ENCODE measurements around the gene USP44. TPM values are rescaled to one million over a fixed set of nuclear protein-coding genes. Genes with fewer than 3 reads are reported as not detected.

The USP44 gene
- total and polyA plus RNA-seq, 7 donors = 0.11 to 0.34 (median 0.17) TPM

DNA sequence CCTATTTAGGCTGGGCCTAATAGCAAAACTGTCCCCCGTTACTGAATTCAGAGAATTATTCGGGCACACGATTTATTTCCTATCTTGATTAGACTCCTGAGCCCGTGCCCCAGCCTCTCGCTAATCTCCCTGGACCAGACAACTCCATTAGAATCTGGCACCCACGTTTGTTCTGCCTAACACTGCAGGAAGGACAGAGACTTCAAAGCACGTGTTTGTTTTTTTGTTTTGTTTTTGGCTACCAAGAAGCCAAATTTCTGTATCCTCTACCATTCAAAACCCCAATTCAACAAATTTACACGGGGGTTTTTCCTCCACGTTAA is 4.8 kb downstream of the USP44 start:
- Histone ChIP-seq H3K4me1 (no peaks in the 10 kb centered on the region), H3K4me3 (no peak overlapping the region), H3K27me3 (ENCODE audit: insufficient read depth in 3 of 3, low read length in 2 of 3) (peaks cover 0 to 31% (median 18%) of the 10 kb centered on the region in 3 donors), H3K9me3 (peaks cover 8% of the 10 kb centered on the region), H3K27ac (no peak overlapping the region), H3K36me3 (ENCODE audit: insufficient read depth in 1 of 2, low read depth in 1 of 2) (no peaks in the 10 kb centered on the region)
- ATAC-seq (no peak), DNase-seq (no peak)
- intact Hi-C loops (cut with DNase I) = no loop called here
- WGBS, 3 donors = 63 to 71% (median 66%) methylated on average over 9 of the region's 9 CpGs
- TF ChIP-seq, protein P1, sequence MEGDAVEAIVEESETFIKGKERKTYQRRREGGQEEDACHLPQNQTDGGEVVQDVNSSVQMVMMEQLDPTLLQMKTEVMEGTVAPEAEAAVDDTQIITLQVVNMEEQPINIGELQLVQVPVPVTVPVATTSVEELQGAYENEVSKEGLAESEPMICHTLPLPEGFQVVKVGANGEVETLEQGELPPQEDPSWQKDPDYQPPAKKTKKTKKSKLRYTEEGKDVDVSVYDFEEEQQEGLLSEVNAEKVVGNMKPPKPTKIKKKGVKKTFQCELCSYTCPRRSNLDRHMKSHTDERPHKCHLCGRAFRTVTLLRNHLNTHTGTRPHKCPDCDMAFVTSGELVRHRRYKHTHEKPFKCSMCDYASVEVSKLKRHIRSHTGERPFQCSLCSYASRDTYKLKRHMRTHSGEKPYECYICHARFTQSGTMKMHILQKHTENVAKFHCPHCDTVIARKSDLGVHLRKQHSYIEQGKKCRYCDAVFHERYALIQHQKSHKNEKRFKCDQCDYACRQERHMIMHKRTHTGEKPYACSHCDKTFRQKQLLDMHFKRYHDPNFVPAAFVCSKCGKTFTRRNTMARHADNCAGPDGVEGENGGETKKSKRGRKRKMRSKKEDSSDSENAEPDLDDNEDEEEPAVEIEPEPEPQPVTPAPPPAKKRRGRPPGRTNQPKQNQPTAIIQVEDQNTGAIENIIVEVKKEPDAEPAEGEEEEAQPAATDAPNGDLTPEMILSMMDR (IDR thresholded peaks at IDR 0.05) = no peak

DNA sequence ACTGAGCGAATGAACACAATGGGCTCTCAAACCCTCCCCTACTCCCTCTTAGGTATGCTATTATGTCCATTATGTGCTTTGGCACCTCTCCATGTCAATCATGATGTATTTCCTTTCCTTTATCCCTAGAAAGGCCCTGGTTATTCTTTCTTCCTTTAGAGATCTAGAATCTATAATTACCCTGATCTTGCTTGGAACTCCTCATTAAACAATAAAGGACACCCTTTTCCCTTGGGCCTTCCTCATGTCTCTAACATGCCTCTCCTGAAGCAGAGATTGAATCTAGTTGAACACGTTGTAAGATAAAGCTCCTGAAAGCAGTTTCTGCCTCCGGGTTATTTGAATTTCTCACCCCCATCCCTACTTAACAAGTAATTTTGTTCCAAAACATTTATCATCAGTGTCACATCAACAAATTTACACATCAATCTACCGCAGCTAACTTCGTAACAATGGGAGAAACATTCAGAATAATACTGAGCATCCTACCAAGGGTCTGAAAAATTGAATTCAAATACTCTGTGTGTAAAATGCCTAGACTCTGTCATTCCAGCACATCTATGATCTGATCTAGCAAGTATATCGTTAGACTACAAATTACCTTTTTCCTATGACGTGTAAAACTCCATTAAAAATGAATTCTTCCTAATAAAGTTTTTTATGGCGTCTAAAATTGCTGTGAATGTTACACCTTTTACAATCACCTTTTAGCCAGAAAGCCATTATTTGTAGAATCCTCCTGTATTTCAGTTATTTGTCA is 5.4 kb downstream of the USP44 start:
- Histone ChIP-seq H3K27ac (no peak overlapping the region), H3K4me3 (no peak overlapping the region), H3K9me3 (peaks cover 8% of the 10 kb centered on the region), H3K4me1 (no peaks in the 10 kb centered on the region), H3K27me3 (ENCODE audit: insufficient read depth in 3 of 3, low read length in 2 of 3) (peaks cover 0 to 31% (median 18%) of the 10 kb centered on the region in 3 donors), H3K36me3 (ENCODE audit: insufficient read depth in 1 of 2, low read depth in 1 of 2) (no peaks in the 10 kb centered on the region)
- ATAC-seq (no peak), DNase-seq (no peak)
- TF ChIP-seq, protein P1 (IDR thresholded peaks at IDR 0.05) = no peak
- whole genome bisulfite sequencing, 3 donors = 87 to 89% (median 87%) methylated on average over 8 of the region's 8 CpGs
- intact Hi-C loops (cut with DNase I) = no loop called here

DNA sequence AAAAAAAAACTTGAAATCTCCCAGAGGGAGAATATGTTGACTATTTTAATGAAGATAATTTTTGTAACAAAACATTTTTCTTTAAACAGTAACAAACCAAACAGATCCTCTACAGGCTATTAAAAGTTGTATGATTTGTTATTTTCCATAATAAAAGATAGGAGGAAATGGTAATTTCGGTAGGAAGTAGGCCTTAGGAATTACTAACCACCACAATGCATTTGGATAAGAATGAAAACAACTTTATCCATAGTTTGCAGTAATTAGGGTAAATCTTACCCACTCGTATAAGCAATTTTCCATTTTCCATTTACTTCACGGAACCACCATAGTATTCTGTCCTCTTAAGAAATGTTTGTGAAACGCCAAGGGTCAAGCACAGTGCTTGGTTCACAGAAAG is 6.0 kb downstream of the USP44 start:
- peaks cover 0 to 31% (median 18%) of the 10 kb centered on the region in 3 donors for H3K27me3 ChIP-seq (ENCODE audit: insufficient read depth in 3 of 3, low read length in 2 of 3)
- no peaks in the 10 kb centered on the region for H3K36me3 ChIP-seq (ENCODE audit: insufficient read depth in 1 of 2, low read depth in 1 of 2)
- intact Hi-C loops (cut with DNase I) = no loop called here
- H3K4me3 ChIP-seq = no peak overlapping the region
- DNase-seq = no peak
- WGBS, 3 donors = 88 to 90% (median 90%) methylated on average over 4 of the region's 4 CpGs
- TF ChIP-seq, protein P1 (IDR thresholded peaks at IDR 0.05) = no peak
- ATAC-seq = no peak
- H3K4me1 ChIP-seq = no peaks in the 10 kb centered on the region
- H3K9me3 ChIP-seq = peaks cover 8% of the 10 kb centered on the region
- no peak overlapping the region for H3K27ac ChIP-seq

DNA sequence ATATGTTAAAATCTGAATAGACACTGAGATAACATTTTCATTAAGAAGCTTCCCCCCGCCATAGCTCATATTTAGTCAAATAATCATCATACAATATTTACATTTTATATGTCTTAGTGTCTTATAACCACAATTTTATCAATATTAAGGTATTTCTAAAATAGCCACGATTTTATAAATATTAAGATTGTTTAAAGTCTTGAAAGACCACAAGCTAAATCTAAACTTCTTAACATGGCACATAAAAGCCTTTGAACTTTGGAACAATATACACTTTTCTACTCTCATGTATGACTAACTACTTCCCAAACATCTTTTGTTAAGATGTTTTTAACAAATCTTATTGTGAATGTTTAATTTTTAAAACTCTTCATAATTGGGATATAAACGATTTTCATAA is 6.5 kb downstream of the USP44 start:
- Histone ChIP-seq H3K4me3 (no peak overlapping the region), H3K27ac (no peak overlapping the region), H3K27me3 (ENCODE audit: insufficient read depth in 3 of 3, low read length in 2 of 3) (peaks cover 0 to 28% (median 18%) of the 10 kb centered on the region in 3 donors), H3K9me3 (peaks cover 7% of the 10 kb centered on the region), H3K4me1 (no peaks in the 10 kb centered on the region), H3K36me3 (ENCODE audit: insufficient read depth in 1 of 2, low read depth in 1 of 2) (no peaks in the 10 kb centered on the region)
- 60 to 66% (median 62%) methylated on average over 3 of the region's 3 CpGs for WGBS, 3 donors
- DNase-seq (no peak), ATAC-seq (no peak)
- intact Hi-C loops (cut with DNase I) = no loop called here
- TF ChIP-seq, protein P1 (IDR thresholded peaks at IDR 0.05) = no peak

DNA sequence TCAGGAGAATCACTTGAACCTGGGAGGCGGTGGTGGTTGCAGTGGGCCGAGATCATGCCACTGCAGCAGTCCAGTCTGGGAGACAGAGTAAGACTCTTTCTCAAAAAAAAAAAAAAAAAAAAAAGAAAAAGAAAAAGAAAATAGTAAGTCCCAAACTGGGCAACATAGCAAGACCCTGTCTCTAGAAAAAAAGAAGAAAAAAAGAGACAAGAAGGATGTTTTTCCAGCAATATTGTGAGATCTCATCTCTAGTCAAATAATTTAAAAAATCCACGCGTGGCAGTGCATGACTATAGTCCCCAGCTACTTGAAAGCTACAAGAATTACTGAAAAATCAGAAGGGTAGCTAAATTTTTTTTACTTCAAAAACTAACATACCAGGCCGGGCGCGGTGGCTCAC is 8.0 kb downstream of the USP44 start:
- ATAC-seq = no peak
- TF ChIP-seq, protein P1 (IDR thresholded peaks at IDR 0.05) = no peak
- intact Hi-C loops (cut with DNase I) = no loop called here
- Histone ChIP-seq H3K9me3 (no peaks in the 10 kb centered on the region), H3K36me3 (ENCODE audit: insufficient read depth in 1 of 2, low read depth in 1 of 2) (no peaks in the 10 kb centered on the region), H3K4me3 (no peak overlapping the region), H3K4me1 (no peaks in the 10 kb centered on the region), H3K27me3 (ENCODE audit: insufficient read depth in 3 of 3, low read length in 2 of 3) (peaks cover 0 to 14% (median 9%) of the 10 kb centered on the region in 3 donors), H3K27ac (no peak overlapping the region)
- no peak for DNase-seq
- 95 to 99% (median 96%) methylated on average over 7 of the region's 7 CpGs for WGBS, 3 donors

Measured in psoas muscle (tissue), 8 donors.